Neural progenitor cell (in vitro differentiated cells): Measurements from ENCODE around the gene GATA2. TPM values are rescaled to one million over a fixed set of nuclear protein-coding genes. Genes with fewer than 3 reads are reported as not detected.

Experiments
- DNase-seq: peaks from one replicate; pipeline ENCODE4 v3.0.0-alpha.2; 2016; ENCODE audit warnings: low spot score
- H2AFZ ChIP-seq: fragments of 200-600 bp; sonication (generic); replicated peaks from 2 replicates; pipeline ENCODE4 v1.6.1; 2016; ENCODE audit warnings: antibody characterized with exemption
- H3F3A ChIP-seq: fragments of 200-600 bp; sonication (generic); 2 replicates; pipeline ENCODE4 v1.6.1; 2016; ENCODE audit warnings: antibody characterized with exemption, low read depth
- H3K27ac ChIP-seq: fragments of 200-600 bp; sonication (generic); 2 replicates; pipeline ENCODE4 v1.5.1; 2016; ENCODE audit warnings: mild to moderate bottlenecking
- H3K27me3 ChIP-seq: fragments of 200-600 bp; sonication (generic); 2 replicates; pipeline ENCODE4 v1.6.1; 2016; ENCODE audit warnings: mild to moderate bottlenecking, moderate library complexity
- H3K36me3 ChIP-seq: fragments of 200-600 bp; sonication (generic); 2 replicates; pipeline ENCODE4 v1.5.1; 2016
- H3K4me1 ChIP-seq: fragments of 200-600 bp; sonication (generic); 2 replicates; pipeline ENCODE4 v1.6.1; 2016; ENCODE audit warnings: mixed run types
- H3K4me2 ChIP-seq: fragments of 200-600 bp; sonication (generic); 2 replicates; pipeline ENCODE4 v1.6.1; 2016
- H3K4me3 ChIP-seq: fragments of 200-600 bp; sonication (generic); 2 replicates; pipeline ENCODE4 v1.5.1; 2016
- H3K79me2 ChIP-seq: fragments of 200-600 bp; sonication (generic); 2 replicates; pipeline ENCODE4 v1.6.1; 2016; ENCODE audit warnings: low read depth
- H3K9ac ChIP-seq: fragments of 200-600 bp; sonication (generic); 2 replicates; pipeline ENCODE4 v1.6.1; 2016
- H3K9me3 ChIP-seq: fragments of 200-600 bp; sonication (generic); 2 replicates; pipeline ENCODE4 v1.5.1; 2016; ENCODE audit warnings: low read depth
- H4K20me1 ChIP-seq: fragments of 200-600 bp; sonication (generic); 2 replicates; pipeline ENCODE4 v1.6.1; 2016; ENCODE audit warnings: low read depth
- H3K27ac Mint-ChIP-seq: 3 replicates; pipeline ENCODE4 v1.8.0; 2021; ENCODE audit warnings: mixed read lengths
- H3K27me3 Mint-ChIP-seq: 2 replicates; pipeline ENCODE4 v1.8.0; 2022; ENCODE audit warnings: low read depth, mild to moderate bottlenecking, inconsistent platforms, moderate library complexity, mixed read lengths; ENCODE audit not compliant: insufficient read depth
- H3K36me3 Mint-ChIP-seq: 3 replicates; pipeline ENCODE4 v1.8.0; 2021; ENCODE audit warnings: mixed read lengths
- H3K4me1 Mint-ChIP-seq: 3 replicates; pipeline ENCODE4 v1.8.0; 2021; ENCODE audit warnings: mixed read lengths
- H3K4me3 Mint-ChIP-seq: 3 replicates; pipeline ENCODE4 v1.8.0; 2021; ENCODE audit warnings: mild to moderate bottlenecking, moderate library complexity, mixed read lengths
- H3K9me3 Mint-ChIP-seq: 3 replicates; pipeline ENCODE4 v1.8.0; 2020; ENCODE audit warnings: mixed read lengths
- EZH2 ChIP-seq: fragments of 200-600 bp; sonication (generic); IDR thresholded peaks from 2 replicates; pipeline ENCODE4 v1.6.1; 2017; ENCODE audit warnings: antibody characterized with exemption, mild to moderate bottlenecking, moderate library complexity
- EZH2phosphoT487 ChIP-seq: fragments of 200-600 bp; sonication (generic); IDR thresholded peaks from 2 replicates; pipeline ENCODE4 v1.6.1; 2017; ENCODE audit warnings: antibody characterized with exemption
- total RNA-seq: library from RNA; depleted of rRNA; stranded (reverse); fragments of >200 nt; gene quantifications from 2 replicates; pipeline ENCODE4 v1.2.3, GENCODE V29; 2015; ENCODE audit warnings: low replicate concordance
- TF ChIP-seq, protein P1 (sequence below): fragments of 200-600 bp; sonication (generic); IDR thresholded peaks from 2 replicates; pipeline ENCODE4 v1.5.1; 2017; ENCODE audit warnings: antibody characterized with exemption, mild to moderate bottlenecking

Gene GATA2
- total RNA-seq, 1 donor from 2014 or later = not detected

DNA sequence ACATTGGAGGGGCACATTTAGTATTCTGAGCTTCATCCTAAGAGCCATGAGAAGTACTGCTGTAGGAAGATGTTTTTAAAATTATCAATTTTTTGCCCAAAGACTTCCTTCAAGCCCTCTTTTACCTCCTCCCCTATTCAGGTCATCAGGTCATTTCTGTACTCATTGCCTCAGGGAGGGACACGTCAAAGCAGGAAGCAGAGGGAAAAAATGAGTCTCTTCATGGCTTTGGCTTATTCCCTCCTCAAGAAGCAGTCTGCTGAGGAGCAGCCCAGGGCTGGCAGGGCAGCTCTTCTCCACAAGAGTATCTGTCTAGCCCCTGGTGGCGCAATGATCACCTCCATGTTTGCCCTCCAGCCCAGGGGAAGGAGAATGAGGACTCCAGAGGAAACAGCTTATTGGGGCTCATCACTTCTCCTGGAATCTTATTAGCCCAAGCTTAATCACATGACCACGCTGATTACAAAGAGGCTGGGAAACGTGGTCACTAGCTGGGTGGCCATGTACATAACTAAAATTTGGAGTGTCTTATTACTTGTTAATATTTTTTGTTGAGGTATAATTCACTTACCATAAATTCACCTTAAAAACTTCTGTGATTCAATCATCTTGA, 44.2 kb upstream of the GATA2 start:
- Histone ChIP-seq H3K36me3 (no peaks in the 10 kb centered on the region), H3K9me3 (no peaks in the 10 kb centered on the region), H3K79me2 (no peaks in the 10 kb centered on the region), H3K27ac (no peak overlapping the region), H3K4me1 (peaks cover 5% of the 10 kb centered on the region), H4K20me1 (no peaks in the 10 kb centered on the region), H3F3A (no peaks in the 10 kb centered on the region), H3K9ac (no peak overlapping the region), H3K4me2 (no peak overlapping the region), H3K4me3 (no peak overlapping the region), H3K27me3 (peaks cover 48% of the 10 kb centered on the region), H2AFZ (no peak overlapping the region)
- TF ChIP-seq EZH2phosphoT487 (no peak), EZH2 (no peak)
- TF ChIP-seq, protein P1, sequence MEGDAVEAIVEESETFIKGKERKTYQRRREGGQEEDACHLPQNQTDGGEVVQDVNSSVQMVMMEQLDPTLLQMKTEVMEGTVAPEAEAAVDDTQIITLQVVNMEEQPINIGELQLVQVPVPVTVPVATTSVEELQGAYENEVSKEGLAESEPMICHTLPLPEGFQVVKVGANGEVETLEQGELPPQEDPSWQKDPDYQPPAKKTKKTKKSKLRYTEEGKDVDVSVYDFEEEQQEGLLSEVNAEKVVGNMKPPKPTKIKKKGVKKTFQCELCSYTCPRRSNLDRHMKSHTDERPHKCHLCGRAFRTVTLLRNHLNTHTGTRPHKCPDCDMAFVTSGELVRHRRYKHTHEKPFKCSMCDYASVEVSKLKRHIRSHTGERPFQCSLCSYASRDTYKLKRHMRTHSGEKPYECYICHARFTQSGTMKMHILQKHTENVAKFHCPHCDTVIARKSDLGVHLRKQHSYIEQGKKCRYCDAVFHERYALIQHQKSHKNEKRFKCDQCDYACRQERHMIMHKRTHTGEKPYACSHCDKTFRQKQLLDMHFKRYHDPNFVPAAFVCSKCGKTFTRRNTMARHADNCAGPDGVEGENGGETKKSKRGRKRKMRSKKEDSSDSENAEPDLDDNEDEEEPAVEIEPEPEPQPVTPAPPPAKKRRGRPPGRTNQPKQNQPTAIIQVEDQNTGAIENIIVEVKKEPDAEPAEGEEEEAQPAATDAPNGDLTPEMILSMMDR = no peak
- H3K36me3 Mint-ChIP-seq = no peaks in the 10 kb centered on the region
- H3K9me3 Mint-ChIP-seq = peaks cover 3% of the 10 kb centered on the region
- H3K4me1 Mint-ChIP-seq = no peaks in the 10 kb centered on the region
- H3K27ac Mint-ChIP-seq = no peak overlapping the region
- no peak for DNase-seq
- no peak overlapping the region for H3K4me3 Mint-ChIP-seq
- H3K27me3 Mint-ChIP-seq = peaks cover 9% of the 10 kb centered on the region

DNA sequence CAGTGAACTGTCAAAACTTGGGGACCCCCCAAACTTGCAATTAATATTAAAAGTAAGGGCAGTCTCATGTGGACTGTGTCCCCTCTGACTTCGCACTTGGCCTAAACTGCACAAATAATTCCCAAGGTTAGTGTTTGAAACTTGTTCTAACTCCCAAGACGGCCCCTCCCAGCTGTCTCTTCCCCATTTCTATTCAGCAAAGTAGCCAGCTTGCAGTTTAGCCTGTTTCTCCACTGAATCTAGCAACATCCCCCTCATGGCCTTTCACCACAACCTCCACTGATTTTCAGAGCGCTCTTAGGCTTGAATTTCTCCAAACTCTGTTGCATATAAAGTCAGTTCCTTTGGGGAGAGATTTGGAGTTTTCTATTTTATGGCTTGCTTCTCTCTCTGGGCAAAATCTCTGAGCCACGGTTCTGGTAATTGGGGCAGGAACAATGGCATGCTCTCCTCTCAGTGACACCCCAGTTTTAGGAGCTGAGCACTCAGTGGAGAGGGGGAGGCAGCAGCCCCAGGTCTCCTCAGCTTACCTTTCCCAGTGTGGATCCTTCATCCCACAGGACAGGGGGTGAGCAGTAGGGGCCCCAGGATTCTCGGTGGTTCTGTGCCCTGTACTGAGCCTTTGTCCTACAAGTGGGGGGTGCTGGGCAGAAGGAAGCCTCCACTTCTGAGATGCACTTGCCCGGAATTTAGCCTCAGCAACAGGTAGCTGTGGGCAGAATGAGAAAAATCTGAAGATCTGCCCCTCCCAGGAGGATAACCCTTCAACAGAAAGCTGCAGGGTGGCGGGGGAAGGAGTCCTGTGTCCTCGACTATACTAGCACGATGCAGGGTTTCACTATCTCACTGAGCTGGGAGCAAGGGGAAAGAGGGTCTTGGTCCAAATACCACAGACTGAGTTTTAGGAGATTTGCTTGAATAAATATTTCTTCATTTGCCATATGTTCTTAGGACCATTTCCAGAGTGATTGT, 39.3 kb upstream of the GATA2 start:
- H3K9me3 Mint-ChIP-seq = no peaks in the 10 kb centered on the region
- Histone ChIP-seq H3K9me3 (no peaks in the 10 kb centered on the region), H3F3A (no peaks in the 10 kb centered on the region), H3K4me1 (peaks cover 7% of the 10 kb centered on the region), H3K27ac (no peak overlapping the region), H3K4me3 (no peak overlapping the region), H3K4me2 (no peak overlapping the region), H4K20me1 (no peaks in the 10 kb centered on the region), H2AFZ (peak overlapping the region; percentile 84), H3K36me3 (no peaks in the 10 kb centered on the region), H3K27me3 (peaks cover 44% of the 10 kb centered on the region), H3K79me2 (no peaks in the 10 kb centered on the region), H3K9ac (no peak overlapping the region)
- H3K36me3 Mint-ChIP-seq = no peaks in the 10 kb centered on the region
- H3K4me1 Mint-ChIP-seq = no peaks in the 10 kb centered on the region
- H3K27ac Mint-ChIP-seq = no peak overlapping the region
- TF ChIP-seq EZH2 (no peak), EZH2phosphoT487 (no peak)
- TF ChIP-seq, protein P1 = no peak
- H3K27me3 Mint-ChIP-seq = peaks cover 7% of the 10 kb centered on the region
- DNase-seq = no peak
- H3K4me3 Mint-ChIP-seq = no peak overlapping the region

- no peak overlapping the region for H3K4me2 ChIP-seq
- Mint-ChIP-seq H3K9me3 (no peaks in the 10 kb centered on the region), H3K36me3 (no peaks in the 10 kb centered on the region), H3K4me1 (no peaks in the 10 kb centered on the region), H3K4me3 (no peak overlapping the region), H3K27ac (no peak overlapping the region), H3K27me3 (peaks cover 7% of the 10 kb centered on the region)
- H4K20me1 ChIP-seq = no peaks in the 10 kb centered on the region
- no peak overlapping the region for H3K4me3 ChIP-seq
- no peaks in the 10 kb centered on the region for H3F3A ChIP-seq
- H3K4me1 ChIP-seq = no peaks in the 10 kb centered on the region
- no peaks in the 10 kb centered on the region for H3K36me3 ChIP-seq
- no peak for DNase-seq
- H3K9me3 ChIP-seq = no peaks in the 10 kb centered on the region
- no peak overlapping the region for H2AFZ ChIP-seq
- no peak overlapping the region for H3K27ac ChIP-seq
- peaks cover 57% of the 10 kb centered on the region for H3K27me3 ChIP-seq
- H3K79me2 ChIP-seq = no peaks in the 10 kb centered on the region
- TF ChIP-seq, protein P1 = no peak
- TF ChIP-seq EZH2 (no peak), EZH2phosphoT487 (no peak)
- no peak overlapping the region for H3K9ac ChIP-seq
Measured at GRCh38 chr3:128524374-128525299, 31.6 kb upstream of the GATA2 start.
